ENCODE measurements around the gene POLR1A. TPM values are rescaled to one million over a fixed set of nuclear protein-coding genes. Genes with fewer than 3 reads are reported as not detected.
A peak's percentile ranks its signal among the peaks of the same experiment; 100 is the strongest.

POLR1A gene
- total and polyA plus RNA-seq, 7 donors = 6.1 to 41.6 (median 27.0) TPM

DNA sequence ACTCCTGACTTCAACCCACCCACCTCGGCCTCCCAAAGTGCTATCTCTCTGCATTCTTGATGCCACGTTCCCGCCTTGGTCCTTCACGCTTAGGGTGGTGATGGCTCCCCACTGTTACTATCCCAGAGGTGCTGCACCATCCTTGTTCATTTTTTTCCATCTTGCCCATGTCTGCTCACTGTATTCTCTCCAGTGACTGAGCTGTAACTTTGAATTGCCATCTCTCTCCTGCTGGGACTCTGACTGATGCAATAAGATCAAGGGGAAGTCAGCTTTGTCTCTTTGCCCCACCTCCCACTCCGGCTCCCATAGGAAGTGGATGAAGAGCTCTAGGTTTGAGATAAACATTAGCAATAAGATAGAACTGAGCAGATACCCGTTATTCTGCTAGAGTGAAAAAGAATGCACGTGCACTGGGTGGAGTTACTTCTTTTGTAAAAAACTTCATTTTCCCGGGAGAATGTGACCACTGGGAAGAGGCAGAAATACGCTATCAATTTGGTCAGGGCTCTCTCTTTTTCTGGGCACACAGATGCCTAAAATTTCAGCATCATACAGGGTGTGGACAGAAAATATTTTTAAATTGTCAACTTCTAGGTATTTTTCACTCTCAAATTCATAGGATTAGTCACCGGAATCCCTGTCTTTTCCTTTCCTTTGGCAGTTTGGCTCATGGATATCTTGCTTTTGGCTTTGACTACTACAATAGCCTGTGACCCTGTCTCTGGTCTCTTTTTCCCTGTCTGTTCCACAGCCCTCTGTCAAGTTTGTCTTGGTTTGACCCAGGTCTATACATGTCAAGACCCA is 105.4 kb downstream of the POLR1A start:
- DNase-seq = no peak
- peaks cover 33% of the 10 kb centered on the region for H3K4me1 ChIP-seq
- 79 to 86% (median 84%) methylated on average over 10 of the region's 10 CpGs for WGBS, 3 donors

DNA sequence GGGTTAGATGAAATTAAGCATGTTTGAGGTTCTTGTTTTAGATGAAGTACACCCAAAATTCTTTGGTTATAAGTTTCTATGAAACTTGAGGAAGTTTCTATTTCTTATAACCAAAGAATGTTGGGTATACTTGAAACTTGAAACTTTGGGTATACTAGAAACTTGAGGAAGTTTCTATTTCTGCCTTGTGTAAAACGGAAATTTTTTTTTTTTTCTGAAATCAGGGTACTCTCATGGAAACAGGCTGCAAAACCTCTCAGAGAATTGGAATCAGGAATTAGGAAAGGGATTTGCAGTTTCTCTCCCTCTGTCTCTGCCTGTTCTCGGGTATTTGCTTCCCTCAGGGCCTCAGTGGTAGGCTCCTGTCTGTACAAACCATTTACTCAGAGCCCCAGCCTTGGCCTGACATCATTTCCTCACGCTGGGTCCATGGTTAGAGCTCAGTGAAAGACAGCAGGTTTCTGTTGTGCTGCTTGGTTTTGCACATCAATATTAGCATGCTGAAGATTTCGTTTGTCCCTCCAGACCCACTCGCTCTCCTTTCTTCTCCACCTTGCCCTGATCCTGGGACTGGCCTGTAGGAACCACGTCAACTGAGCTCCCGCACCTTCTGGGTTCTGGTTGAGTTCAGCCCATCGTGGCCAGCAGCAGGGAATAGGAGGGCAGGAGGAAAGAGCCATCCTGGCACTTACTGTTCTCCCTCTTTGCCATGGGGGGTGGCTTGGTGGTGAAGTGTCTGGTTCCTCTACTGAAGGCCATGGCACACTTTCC is 106.4 kb downstream of the POLR1A start:
- TF ChIP-seq, protein P1, sequence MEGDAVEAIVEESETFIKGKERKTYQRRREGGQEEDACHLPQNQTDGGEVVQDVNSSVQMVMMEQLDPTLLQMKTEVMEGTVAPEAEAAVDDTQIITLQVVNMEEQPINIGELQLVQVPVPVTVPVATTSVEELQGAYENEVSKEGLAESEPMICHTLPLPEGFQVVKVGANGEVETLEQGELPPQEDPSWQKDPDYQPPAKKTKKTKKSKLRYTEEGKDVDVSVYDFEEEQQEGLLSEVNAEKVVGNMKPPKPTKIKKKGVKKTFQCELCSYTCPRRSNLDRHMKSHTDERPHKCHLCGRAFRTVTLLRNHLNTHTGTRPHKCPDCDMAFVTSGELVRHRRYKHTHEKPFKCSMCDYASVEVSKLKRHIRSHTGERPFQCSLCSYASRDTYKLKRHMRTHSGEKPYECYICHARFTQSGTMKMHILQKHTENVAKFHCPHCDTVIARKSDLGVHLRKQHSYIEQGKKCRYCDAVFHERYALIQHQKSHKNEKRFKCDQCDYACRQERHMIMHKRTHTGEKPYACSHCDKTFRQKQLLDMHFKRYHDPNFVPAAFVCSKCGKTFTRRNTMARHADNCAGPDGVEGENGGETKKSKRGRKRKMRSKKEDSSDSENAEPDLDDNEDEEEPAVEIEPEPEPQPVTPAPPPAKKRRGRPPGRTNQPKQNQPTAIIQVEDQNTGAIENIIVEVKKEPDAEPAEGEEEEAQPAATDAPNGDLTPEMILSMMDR (IDR thresholded peaks at IDR 0.05) = no peak
- H3K4me1 ChIP-seq = peaks cover 38% of the 10 kb centered on the region
- ATAC-seq (no peak), DNase-seq (no peak)
- H3K27ac ChIP-seq = peak overlapping the region; percentile 44
- no peaks in the 10 kb centered on the region for H3K36me3 ChIP-seq (ENCODE audit: insufficient read depth in 1 of 2, low read depth in 1 of 2)
- H3K27me3 ChIP-seq (ENCODE audit: insufficient read depth in 3 of 3, low read length in 2 of 3) = no peaks in the 10 kb centered on the region
- 67 to 78% (median 67%) methylated on average over 8 of the region's 8 CpGs for WGBS, 3 donors
- H3K9me3 ChIP-seq = no peaks in the 10 kb centered on the region
- no peak overlapping the region for H3K4me3 ChIP-seq
- intact Hi-C loops (cut with DNase I) = no loop called here

More for the DNA sequence above, 105.4 kb downstream of the POLR1A start:
- intact Hi-C loops (cut with DNase I) = no loop called here
- Histone ChIP-seq H3K9me3 (peaks cover 6% of the 10 kb centered on the region), H3K36me3 (ENCODE audit: insufficient read depth in 1 of 2, low read depth in 1 of 2) (no peaks in the 10 kb centered on the region), H3K27me3 (ENCODE audit: insufficient read depth in 3 of 3, low read length in 2 of 3) (no peaks in the 10 kb centered on the region), H3K27ac (no peak overlapping the region), H3K4me3 (no peak overlapping the region)
- no peak for ATAC-seq
- TF ChIP-seq, protein P1 (IDR thresholded peaks at IDR 0.05) = no peak

DNA sequence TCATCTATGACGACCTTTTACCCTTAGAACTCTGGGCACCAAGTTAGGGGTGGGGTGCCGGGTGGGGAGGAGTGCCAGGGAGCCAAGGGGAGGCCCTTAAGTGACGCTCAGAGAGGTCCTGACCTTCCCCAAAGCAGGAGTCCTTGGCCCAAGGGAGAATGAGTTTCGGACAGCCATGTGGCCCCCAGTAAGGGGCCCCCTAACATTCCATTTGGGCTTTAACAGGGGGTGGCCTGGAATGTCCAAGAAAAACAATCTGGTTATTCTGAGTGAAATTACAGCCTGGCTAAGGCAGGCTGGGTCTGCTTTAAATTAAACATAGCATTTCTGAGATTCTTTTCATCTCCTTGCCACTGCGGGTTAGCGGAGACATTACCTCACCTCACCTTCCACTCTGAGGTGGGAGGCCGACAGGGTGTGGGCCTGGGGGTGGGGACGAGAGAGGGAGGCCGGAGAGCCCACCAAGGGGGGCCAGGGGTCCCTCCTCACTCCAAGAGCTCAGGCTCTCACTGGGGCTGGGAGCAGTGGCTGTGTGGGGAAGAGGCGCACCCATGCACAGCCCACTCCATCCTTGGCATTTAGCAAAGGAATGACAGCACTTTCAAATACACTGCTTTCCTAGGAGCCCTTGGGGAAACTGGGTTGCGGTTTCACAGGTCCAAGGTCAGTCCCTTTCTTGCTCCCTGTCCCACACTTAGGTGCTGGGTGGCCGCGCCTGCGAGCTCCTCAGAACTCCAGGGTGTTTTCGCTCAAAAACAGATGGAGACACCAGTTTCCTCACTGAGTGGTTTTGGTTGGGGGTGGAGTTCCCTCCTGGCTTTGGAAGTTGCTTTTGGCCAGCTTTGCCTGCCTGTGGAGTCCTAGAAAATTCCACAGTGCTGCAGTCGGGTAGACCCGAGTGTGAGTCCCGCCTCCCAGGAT is 107.4 kb downstream of the POLR1A start:
- TF ChIP-seq, protein P1 (IDR thresholded peaks at IDR 0.05) = no peak

More for the DNA sequence above, 107.4 kb downstream of the POLR1A start:
- Histone ChIP-seq H3K36me3 (ENCODE audit: insufficient read depth in 1 of 2, low read depth in 1 of 2) (no peaks in the 10 kb centered on the region), H3K4me1 (peaks cover 47% of the 10 kb centered on the region), H3K9me3 (no peaks in the 10 kb centered on the region), H3K27ac (peak overlapping the region; percentile 44), H3K27me3 (ENCODE audit: insufficient read depth in 3 of 3, low read length in 2 of 3) (no peaks in the 10 kb centered on the region), H3K4me3 (no peak overlapping the region)
- ATAC-seq (peak in 1 of 4 donors; percentile 25), DNase-seq (peak; percentile 50 to 63)
- WGBS, 3 donors = 65 to 71% (median 67%) methylated on average over 18 of the region's 18 CpGs
- intact Hi-C loops (cut with DNase I) = no loop called here

Data from psoas muscle (tissue), 8 donors.